Uterus (tissue), 2 donors: ENCODE data around the gene NPEPPS.

Experiments used
- CTCF ChIP-seq, 4 experiments: fragments of 200-600 bp in 2 of 4; fragments of 450-650 bp in 2 of 4; sonication (generic) in 2 of 4; IDR thresholded peaks; one replicate each; pipeline ENCODE4 v1.5.1; 2016 to 2019; ENCODE audit warnings: antibody characterized with exemption in 4 of 4, mild to moderate bottlenecking in 2 of 4, moderate library complexity in 1 of 4
- POLR2A ChIP-seq, 2 donors: fragments of 450-650 bp; IDR thresholded peaks; one replicate each; pipeline ENCODE4 v1.6.1; 2016; ENCODE audit warnings: antibody characterized with exemption in 2 of 2, mild to moderate bottlenecking in 1 of 2, moderate library complexity in 1 of 2

- TF ChIP-seq CTCF (IDR thresholded peaks at IDR 0.05) (no peak), POLR2A (IDR thresholded peaks at IDR 0.05) (no peak)
Observed at GRCh38 chr17:47629826-47630225, 98.9 kb downstream of the NPEPPS start.
